ENCODE measurements around the gene CENATAC. TPM values are rescaled to one million over a fixed set of nuclear protein-coding genes. Genes with fewer than 3 reads are reported as not detected.

Gene CENATAC
- total and polyA plus RNA-seq, 9 of the 15 experiments (the other 6 are each of a cell fraction or from before 2014, with no cell fraction given) = 2.4 to 25.5 (median 13.7) TPM

GRCh38 chr11:119056421-119056999, 58.6 kb downstream of the CENATAC start (continued):
- TF ChIP-seq NR0B1 (IDR thresholded peaks at IDR 0.05; ENCODE audit: partially characterized antibody) = no peak
- no peak for TF ChIP-seq CBX3 (IDR thresholded peaks at IDR 0.05; ENCODE audit: borderline replicate concordance in 1 of 2, low read length in 2 of 2)
- TF ChIP-seq KLF16 (IDR thresholded peaks at IDR 0.05) = no peak
- TF ChIP-seq ZNF282 (CRISPR knock-in tag; IDR thresholded peaks at IDR 0.05) = no peak
- no peak for TF ChIP-seq IFI16 (CRISPR knock-in tag; IDR thresholded peaks at IDR 0.05)
- peak; percentile 27; the same call in 1 of the 2 replicates for TF ChIP-seq NKRF (IDR thresholded peaks at IDR 0.05; ENCODE audit: borderline replicate concordance)
- TF ChIP-seq ZNF3 (CRISPR knock-in tag; IDR thresholded peaks at IDR 0.05) = no peak
- 0 out of 2 replicates have a peak, but pooled peaks have one; percentile 24 for TF ChIP-seq ZBTB33 (CRISPR knock-in tag; IDR thresholded peaks at IDR 0.05)
- no peak for TF ChIP-seq MNT (conservative IDR thresholded peaks at IDR 0.05)
- no peak for TF ChIP-seq FOXJ3 (CRISPR knock-in tag; IDR thresholded peaks at IDR 0.05)
- TF ChIP-seq ZBTB9 (CRISPR knock-in tag; IDR thresholded peaks at IDR 0.05) = peak; percentile 84
- TF ChIP-seq MBD1 (CRISPR knock-in tag; IDR thresholded peaks at IDR 0.05) = no peak
- TF ChIP-seq ZHX1 (conservative IDR thresholded peaks at IDR 0.05; ENCODE audit: low read length) = no peak
- peak; percentile 26; the same call in 1 of the 2 replicates for TF ChIP-seq NFRKB (IDR thresholded peaks at IDR 0.05; ENCODE audit: low read depth)
